Endothelial cell of umbilical vein (primary cell): Measurements from ENCODE around the gene CTAGE15. TPM values are rescaled to one million over a fixed set of nuclear protein-coding genes. Genes with fewer than 3 reads are reported as not detected.
"Not testable (repeated sequence)": the region's sequence is repeated elsewhere in the genome, so short reads cannot be mapped to it uniquely, and the experiment has no call there.

ENCODE experiments used
- BruUV-seq: library from RNA; stranded (reverse); fragments of 400-500 nt; replicated peaks from 2 replicates; lab custom pipeline; 2021; lab: Mats Ljungman, UMichigan
- CTCF ChIA-PET: fragments of 300-600, 350-600 bp; sonication (Branson Sonifier 250); formaldehyde crosslinking; loops from one replicate; lab custom pipeline; 2021; ENCODE audit warnings: antibody characterized with exemption, inconsistent platforms; lab: Charles Lee
- POLR2A ChIA-PET: fragments of 300-600, 350-600 bp; sonication (Branson Sonifier 250); formaldehyde crosslinking; loops from one replicate; lab custom pipeline; 2021; ENCODE audit warnings: antibody characterized with exemption, inconsistent platforms; lab: Charles Lee
- DNase-seq: peaks from one replicate; pipeline ENCODE4 v3.0.0-alpha.2; 2011; ENCODE audit warnings: low read depth, low spot score
- FAIRE-seq: peaks from 2 replicates; lab custom pipeline; 2011; peaks lifted over from hg19 to GRCh38; lab: Jason Lieb, UNC
- H2AFZ ChIP-seq: 2 replicates; pipeline ENCODE4 v1.6.0; 2012; ENCODE audit warnings: low read depth, low read length, control low read depth, inconsistent platforms
- H3K27ac ChIP-seq: 2 replicates; pipeline ENCODE4 v1.5.1; 2011; ENCODE audit warnings: low read depth, mild to moderate bottlenecking, control low read depth, low read length, moderate library complexity; ENCODE audit not compliant: insufficient read depth
- H3K27me3 ChIP-seq, 2 experiments: 2 replicates each; pipeline versions ENCODE4 v1.6.0 to v1.6.1; 2011; ENCODE audit warnings: low read length in 2 of 2, mixed read lengths in 1 of 2; ENCODE audit not compliant: control insufficient read depth in 2 of 2, insufficient read depth in 2 of 2
- H3K36me3 ChIP-seq, 2 experiments: 2 replicates in 1 of 2; 3 replicates in 1 of 2; pipeline ENCODE4 v1.5.1; 2011; ENCODE audit warnings: low read length in 2 of 2, mild to moderate bottlenecking in 1 of 2, moderate library complexity in 1 of 2; ENCODE audit not compliant: control insufficient read depth in 2 of 2, insufficient read depth in 2 of 2; ENCODE audit errors: extremely low read depth in 1 of 2
- H3K4me1 ChIP-seq: 3 replicates; pipeline ENCODE4 v1.5.1; 2011; ENCODE audit warnings: mild to moderate bottlenecking, low read length; ENCODE audit not compliant: control insufficient read depth, insufficient read depth; ENCODE audit errors: extremely low read depth
- H3K4me2 ChIP-seq: 2 replicates; pipeline ENCODE4 v1.6.1; 2011; ENCODE audit warnings: low read length, control low read depth, mixed read lengths; ENCODE audit not compliant: insufficient read depth
- H3K4me3 ChIP-seq, 3 experiments: fragments of 200-600 bp in 1 of 3; sonication (generic), shearing (Covaris generic) in 1 of 3; replicated peaks in 1 of 3; 2 replicates each; pipeline ENCODE4 v1.5.1; 2011 to 2016; ENCODE audit warnings: control low read depth in 3 of 3, low read length in 3 of 3, mild to moderate bottlenecking in 2 of 3, inconsistent platforms in 1 of 3, low read depth in 1 of 3, moderate library complexity in 1 of 3; ENCODE audit not compliant: insufficient read depth in 1 of 3
- H3K79me2 ChIP-seq: 2 replicates; pipeline ENCODE4 v1.6.0; 2012; ENCODE audit warnings: low read length, inconsistent platforms; ENCODE audit not compliant: control insufficient read depth, insufficient read depth
- H3K9ac ChIP-seq: replicated peaks from 2 replicates; pipeline ENCODE3; 2011; ENCODE audit warnings: low read length, control low read depth; ENCODE audit not compliant: insufficient read depth; ENCODE audit errors: extremely low read depth
- H3K9me1 ChIP-seq: replicated peaks from 3 replicates; pipeline ENCODE4 v1.6.0; 2011; ENCODE audit warnings: mild to moderate bottlenecking, low read length; ENCODE audit not compliant: control insufficient read depth, insufficient read depth; ENCODE audit errors: extremely low read depth
- H3K9me3 ChIP-seq: replicated peaks from 2 replicates; pipeline ENCODE4 v1.5.1; 2012; ENCODE audit warnings: low read length, inconsistent platforms; ENCODE audit not compliant: control insufficient read depth, insufficient read depth
- H4K20me1 ChIP-seq: replicated peaks from 2 replicates; pipeline ENCODE3; 2011; ENCODE audit warnings: mild to moderate bottlenecking, low read length; ENCODE audit not compliant: control insufficient read depth, insufficient read depth; ENCODE audit errors: extremely low read depth
- dilution Hi-C: fragments of 300-500 bp; cut with MboI; formaldehyde crosslinking; loops from one replicate; pipeline ENCODE4 v1.15.0; 2019; ENCODE audit warnings: low sequenced_read_pairs; ENCODE audit not compliant: extremely low pct_ligation_motif_present
- intact Hi-C: fragments of 100-400 bp; cut with micrococcal nuclease; formaldehyde crosslinking; loops from one replicate; pipeline ENCODE4 v1.10.0; 2022
- polyA plus RNA-seq, 4 experiments: library from polyadenylated mRNA; depleted of rRNA in 3 of 4; stranded (reverse) in 3 of 4; unstranded in 1 of 4; fragments of >200 nt; gene quantifications; 2 replicates each; pipeline versions ENCODE4 v1.2.1 to v1.2.3, GENCODE V29; 2011 to 2012; ENCODE audit warnings: missing spikeins in 1 of 4
- total RNA-seq: library from RNA; stranded (reverse); gene quantifications from 2 replicates; pipeline ENCODE4 v1.2.3, GENCODE V29; 2021

CTAGE15 gene
- total and polyA plus RNA-seq, 2 donors (not counting 3 experiments of a cell fraction or from before 2014, with no cell fraction given): not detected

- POLR2A ChIA-PET, H3K27me3 ChIP-seq, H3K36me3 ChIP-seq, H4K20me1 ChIP-seq, H3K9me1 ChIP-seq, H3K4me1 ChIP-seq, DNase-seq, H3K27ac ChIP-seq, H3K4me3 ChIP-seq, intact Hi-C loops, H3K79me2 ChIP-seq, BruUV-seq, CTCF ChIA-PET, FAIRE-seq, dilution Hi-C loops, H3K4me2 ChIP-seq, H3K9ac ChIP-seq, H3K9me3 ChIP-seq, H2AFZ ChIP-seq: not testable (repeated sequence)
These were observed 15.6 kb upstream of the CTAGE15 start for GRCh38 chr7:143555968-143556367.

GRCh38 chr7:143563306-143563705, 8.3 kb upstream of the CTAGE15 start:
- H3K27me3 ChIP-seq, H4K20me1 ChIP-seq, dilution Hi-C loops, H3K9me1 ChIP-seq, intact Hi-C loops, BruUV-seq, DNase-seq, H3K27ac ChIP-seq, POLR2A ChIA-PET, H2AFZ ChIP-seq, H3K4me2 ChIP-seq, H3K4me1 ChIP-seq, H3K9me3 ChIP-seq, CTCF ChIA-PET, H3K36me3 ChIP-seq, H3K9ac ChIP-seq, H3K4me3 ChIP-seq, H3K79me2 ChIP-seq: not testable (repeated sequence)
- peak; percentile 90 for FAIRE-seq

GRCh38 chr7:143566001-143566400, 5.6 kb upstream of the CTAGE15 start:
- FAIRE-seq, H3K9ac ChIP-seq, DNase-seq, BruUV-seq, H3K4me3 ChIP-seq, H3K79me2 ChIP-seq, H3K9me3 ChIP-seq, H2AFZ ChIP-seq, intact Hi-C loops, H4K20me1 ChIP-seq, H3K9me1 ChIP-seq, H3K27me3 ChIP-seq, H3K4me2 ChIP-seq, H3K27ac ChIP-seq, dilution Hi-C loops, H3K4me1 ChIP-seq, POLR2A ChIA-PET, H3K36me3 ChIP-seq, CTCF ChIA-PET: not testable (repeated sequence)

GRCh38 chr7:143588183-143588582, 16.6 kb downstream of the CTAGE15 start:
- DNase-seq, H3K9ac ChIP-seq, H3K4me1 ChIP-seq, intact Hi-C loops, H3K27me3 ChIP-seq, H3K36me3 ChIP-seq, H3K9me3 ChIP-seq, H3K4me2 ChIP-seq, H2AFZ ChIP-seq, H3K79me2 ChIP-seq, BruUV-seq, H4K20me1 ChIP-seq, H3K27ac ChIP-seq, H3K9me1 ChIP-seq, H3K4me3 ChIP-seq, POLR2A ChIA-PET, CTCF ChIA-PET, dilution Hi-C loops: not testable (repeated sequence)
- peak; percentile 44 for FAIRE-seq
